ENCODE results near the gene ATP13A1.
"Not testable (repeated sequence)": the region's sequence is repeated elsewhere in the genome, so short reads cannot be mapped to it uniquely, and the experiment has no call there.

The ATP13A1 gene

DNA sequence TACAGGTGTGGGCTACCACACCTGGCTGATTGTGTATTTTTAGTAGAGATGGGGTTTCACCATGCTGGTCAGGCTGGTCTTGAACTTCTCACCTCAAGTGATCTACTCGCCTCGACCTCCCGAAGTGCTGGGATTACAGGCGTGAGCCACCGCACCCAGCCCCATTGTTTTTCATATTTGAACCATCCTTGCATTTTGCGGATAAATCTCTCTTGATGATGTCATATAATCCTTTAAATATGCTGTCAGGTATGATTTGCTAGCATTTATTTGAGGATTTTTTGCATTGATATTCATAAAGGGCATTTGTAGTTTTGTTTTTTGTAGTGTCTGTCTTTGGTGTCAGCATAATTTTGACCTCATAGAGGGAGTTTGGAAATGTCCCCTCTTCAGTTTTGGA lies 10.8 kb upstream of the ATP13A1 start:
- TF ChIP-seq, protein P1, sequence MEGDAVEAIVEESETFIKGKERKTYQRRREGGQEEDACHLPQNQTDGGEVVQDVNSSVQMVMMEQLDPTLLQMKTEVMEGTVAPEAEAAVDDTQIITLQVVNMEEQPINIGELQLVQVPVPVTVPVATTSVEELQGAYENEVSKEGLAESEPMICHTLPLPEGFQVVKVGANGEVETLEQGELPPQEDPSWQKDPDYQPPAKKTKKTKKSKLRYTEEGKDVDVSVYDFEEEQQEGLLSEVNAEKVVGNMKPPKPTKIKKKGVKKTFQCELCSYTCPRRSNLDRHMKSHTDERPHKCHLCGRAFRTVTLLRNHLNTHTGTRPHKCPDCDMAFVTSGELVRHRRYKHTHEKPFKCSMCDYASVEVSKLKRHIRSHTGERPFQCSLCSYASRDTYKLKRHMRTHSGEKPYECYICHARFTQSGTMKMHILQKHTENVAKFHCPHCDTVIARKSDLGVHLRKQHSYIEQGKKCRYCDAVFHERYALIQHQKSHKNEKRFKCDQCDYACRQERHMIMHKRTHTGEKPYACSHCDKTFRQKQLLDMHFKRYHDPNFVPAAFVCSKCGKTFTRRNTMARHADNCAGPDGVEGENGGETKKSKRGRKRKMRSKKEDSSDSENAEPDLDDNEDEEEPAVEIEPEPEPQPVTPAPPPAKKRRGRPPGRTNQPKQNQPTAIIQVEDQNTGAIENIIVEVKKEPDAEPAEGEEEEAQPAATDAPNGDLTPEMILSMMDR (IDR thresholded peaks at IDR 0.05; ENCODE audit: low read depth, low read length) = no peak
- no peak overlapping the region for H3K4me3 ChIP-seq (ENCODE audit: low read depth, low read length)

DNA sequence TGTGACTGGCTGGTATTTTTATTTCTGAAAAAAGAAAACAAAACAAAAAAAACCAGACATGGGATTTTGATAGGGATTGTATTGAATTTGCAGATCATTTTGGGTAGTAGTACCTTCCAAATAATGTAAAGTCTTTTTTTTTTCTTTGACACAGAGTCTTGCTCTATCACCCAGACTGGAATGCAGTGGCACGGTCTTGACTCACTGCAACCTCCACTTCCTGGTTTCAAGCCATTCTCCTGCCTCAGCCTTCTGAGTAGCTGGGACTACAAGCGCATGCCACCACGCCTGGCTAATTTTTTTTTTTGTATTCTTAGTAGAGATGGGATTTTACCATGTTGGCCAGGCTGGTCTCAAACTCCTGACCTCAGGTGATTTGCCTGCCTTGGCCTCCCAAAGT lies 9.3 kb upstream of the ATP13A1 start:
- H3K4me3 ChIP-seq (ENCODE audit: low read depth, low read length) = no peak overlapping the region
- TF ChIP-seq, protein P1 (IDR thresholded peaks at IDR 0.05; ENCODE audit: low read depth, low read length) = no peak

DNA sequence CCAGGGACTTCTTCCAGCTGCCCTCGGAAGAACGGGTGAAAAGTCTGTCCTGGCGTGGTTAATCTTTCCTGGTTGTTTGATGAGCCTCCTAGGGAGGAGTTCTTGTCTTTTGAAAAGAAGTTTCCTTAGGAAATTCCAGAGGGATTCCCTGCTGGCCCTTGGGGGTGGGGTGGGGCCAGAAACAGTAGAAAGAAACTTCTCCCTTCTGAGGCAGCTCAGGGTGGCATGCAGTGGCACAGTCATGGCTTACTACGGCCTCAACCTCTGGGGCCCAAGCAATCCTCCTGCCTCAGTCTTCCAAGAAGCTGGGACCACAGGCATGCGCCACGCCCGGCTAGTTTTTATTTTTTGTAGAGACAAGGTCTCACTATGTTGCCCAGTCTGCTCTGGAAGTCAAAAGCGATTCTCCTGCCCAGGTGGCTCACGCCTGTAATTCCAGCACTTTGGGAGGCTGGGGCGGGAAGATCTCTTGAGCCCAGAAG lies 6.6 kb upstream of the ATP13A1 start:
- TF ChIP-seq, protein P1 (IDR thresholded peaks at IDR 0.05; ENCODE audit: low read depth, low read length) = no peak
- H3K4me3 ChIP-seq (ENCODE audit: low read depth, low read length) = peak overlapping the region; percentile 90; the same call in 1 of the 2 replicates

DNA sequence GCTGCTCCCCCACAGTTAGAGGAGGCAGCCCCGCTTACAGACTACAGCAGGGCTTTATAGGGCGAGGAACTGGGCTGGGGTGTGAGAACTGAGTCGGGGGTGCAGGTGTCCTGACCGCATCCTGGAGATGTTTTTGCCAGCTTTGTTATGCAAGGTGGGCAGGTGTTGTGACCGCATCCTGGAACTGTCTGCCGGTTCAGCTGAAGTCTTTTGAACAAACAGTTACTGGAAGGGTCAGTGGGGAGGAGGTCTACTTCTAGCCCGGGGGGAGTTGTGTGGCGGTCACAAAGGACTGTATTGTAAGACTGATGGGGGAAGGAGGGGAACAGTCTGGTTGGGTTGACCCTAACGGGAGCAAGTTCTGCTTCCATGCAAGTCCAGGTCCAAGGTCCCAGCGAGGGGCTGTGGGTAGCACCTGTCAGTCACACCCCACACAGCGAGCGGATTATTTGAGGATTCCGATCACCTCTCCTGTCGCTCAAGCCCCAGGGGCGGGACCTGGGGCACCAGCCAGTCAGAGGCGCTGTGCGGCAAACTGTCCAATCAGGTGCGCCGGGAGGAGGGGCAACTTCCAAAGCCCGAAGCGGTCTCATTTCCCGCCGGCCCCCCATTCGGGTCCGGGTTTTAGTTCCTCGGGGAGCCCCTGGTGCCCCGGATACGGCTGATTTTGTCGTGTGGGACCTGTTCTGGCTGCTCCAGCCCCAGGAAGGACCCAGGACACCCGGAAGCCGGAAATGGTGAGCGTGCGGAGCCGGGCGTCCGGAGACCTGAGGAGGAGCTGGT lies 4.9 kb upstream of the ATP13A1 start, which contains the start of gene ZNF101:
ZNF101 (plus strand) TSS at position 610 of the 783 bp plus-strand sequence; CDS start at position 735, 125 bp downstream.
- TF ChIP-seq, protein P1 (IDR thresholded peaks at IDR 0.05; ENCODE audit: low read depth, low read length) = no peak
- H3K4me3 ChIP-seq (ENCODE audit: low read depth, low read length) = peak within 1 kb of the TSS; percentile 90

DNA sequence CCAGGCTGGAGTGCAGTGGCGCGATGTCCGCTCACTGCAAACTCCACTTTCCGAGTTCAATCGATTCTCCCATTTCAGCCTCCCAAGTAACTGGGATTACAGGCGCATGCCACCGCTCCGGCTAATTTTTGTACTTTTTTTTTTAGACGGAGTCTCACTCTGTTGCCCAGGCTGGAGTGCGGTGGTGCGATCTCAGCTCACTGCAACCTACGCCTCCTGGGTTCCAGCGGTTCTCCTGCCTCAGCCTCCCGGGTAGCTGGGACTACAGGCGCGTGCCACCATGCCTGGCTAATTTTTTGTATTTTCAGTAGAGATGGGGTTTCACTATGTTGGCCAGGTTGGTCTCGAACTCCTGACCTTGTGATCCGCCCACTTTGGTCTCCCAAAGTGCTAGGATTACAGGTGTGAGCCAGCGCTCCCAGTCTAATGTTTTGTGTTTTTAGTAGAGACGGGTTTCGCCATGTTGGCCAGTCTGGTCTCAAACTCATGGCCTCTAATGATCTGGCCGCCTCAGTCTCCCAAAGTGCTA lies 2.0 kb upstream of the ATP13A1 start:
- H3K4me3 ChIP-seq (ENCODE audit: low read depth, low read length) = not testable (repeated sequence)

DNA sequence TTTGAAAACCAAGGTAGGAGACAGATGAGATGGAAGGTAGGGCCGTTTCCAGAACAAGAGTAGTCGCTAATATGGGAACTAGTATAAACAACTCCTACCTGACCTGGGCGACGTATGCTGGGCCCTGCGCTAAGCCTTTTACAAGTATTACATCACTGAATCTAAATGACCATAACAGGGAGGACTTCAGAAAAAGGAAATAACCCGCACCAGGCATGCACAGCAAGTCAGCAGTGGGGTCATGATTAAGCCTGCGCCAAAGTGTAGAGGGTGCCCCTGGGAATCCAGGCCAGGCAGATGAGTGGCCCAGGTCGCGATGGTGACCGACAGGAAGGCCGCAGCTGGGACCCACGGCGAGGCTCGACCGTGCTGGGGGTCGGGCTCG lies 613 bp downstream of the ATP13A1 start:
- peak overlapping the region; percentile 96 for H3K4me3 ChIP-seq (ENCODE audit: low read depth, low read length)
- TF ChIP-seq, protein P1 (IDR thresholded peaks at IDR 0.05; ENCODE audit: low read depth, low read length) = no peak

DNA sequence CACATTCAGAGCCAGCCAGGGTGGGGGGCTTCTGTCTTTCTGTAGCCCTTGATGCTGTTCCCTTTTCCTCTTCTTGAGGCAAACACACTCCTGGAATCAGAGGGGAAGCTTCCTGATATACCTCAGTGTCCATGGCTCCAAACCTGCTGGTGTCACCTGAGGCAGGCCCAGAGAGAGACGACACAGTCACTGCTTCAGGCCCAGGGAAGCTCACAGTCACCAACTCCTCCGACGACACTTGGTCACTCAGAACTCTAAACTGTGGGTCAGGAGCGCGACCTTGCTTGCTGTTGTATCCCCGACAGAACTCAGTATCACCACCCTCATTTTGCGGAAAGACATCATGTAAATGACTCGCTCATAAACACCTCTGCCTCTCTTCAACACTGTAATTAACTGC lies 1.1 kb downstream of the ATP13A1 start:
- TF ChIP-seq, protein P1 (IDR thresholded peaks at IDR 0.05; ENCODE audit: low read depth, low read length) = no peak
- peak overlapping the region; percentile 96 for H3K4me3 ChIP-seq (ENCODE audit: low read depth, low read length)

Data from WI38 (cell line).